HG03196 (cell line): Measurements from ENCODE around the gene PRR35.
"Not testable (repeated sequence)": the region's sequence is repeated elsewhere in the genome, so short reads cannot be mapped to it uniquely, and the experiment has no call there.

Experiments
- ATAC-seq: cut with Tn5 transposase; IDR thresholded peaks from one replicate; pipeline ENCODE4 v1.9.1; 2021; ENCODE audit not compliant: unreplicated experiment

The PRR35 gene

DNA sequence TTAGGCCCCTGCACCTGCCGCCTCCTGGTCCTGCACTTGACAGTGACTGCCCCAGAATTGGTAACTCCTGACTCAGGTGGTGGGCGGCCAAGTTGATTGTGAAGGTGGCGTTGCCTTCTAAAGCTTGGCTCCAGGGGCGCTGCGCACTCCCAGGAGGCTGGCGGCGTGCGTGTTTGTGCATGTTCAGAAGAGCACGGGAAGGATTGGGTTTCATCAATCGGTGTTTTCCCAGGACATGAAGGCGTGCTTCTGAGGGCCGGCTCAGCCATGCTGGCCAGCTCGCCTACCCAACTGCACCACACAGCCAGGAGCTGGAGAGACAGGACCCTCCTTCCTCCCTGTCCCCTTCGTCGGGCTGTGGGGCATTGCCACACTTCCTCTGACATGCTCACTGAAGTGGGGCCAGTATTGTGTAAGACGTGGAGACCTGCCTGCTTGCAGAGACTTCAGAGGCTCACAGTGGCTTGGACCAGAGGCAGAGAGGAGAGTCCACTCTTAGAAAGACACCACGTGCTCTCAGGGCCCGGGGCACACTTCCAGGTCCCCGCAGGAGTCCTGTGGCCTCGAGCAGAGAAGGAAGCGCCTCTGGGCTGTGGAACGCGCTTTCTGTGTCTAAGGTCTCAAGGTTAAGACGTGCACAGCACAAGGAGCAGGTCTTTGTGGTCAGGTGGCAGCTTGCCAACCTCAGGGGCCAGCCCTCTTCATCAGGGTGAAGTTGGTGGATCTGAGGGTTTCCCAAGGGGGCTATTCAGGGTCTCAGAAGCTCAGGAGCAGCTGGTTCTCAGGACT lies 32.5 kb downstream of the PRR35 start:
- ATAC-seq: no peak

DNA sequence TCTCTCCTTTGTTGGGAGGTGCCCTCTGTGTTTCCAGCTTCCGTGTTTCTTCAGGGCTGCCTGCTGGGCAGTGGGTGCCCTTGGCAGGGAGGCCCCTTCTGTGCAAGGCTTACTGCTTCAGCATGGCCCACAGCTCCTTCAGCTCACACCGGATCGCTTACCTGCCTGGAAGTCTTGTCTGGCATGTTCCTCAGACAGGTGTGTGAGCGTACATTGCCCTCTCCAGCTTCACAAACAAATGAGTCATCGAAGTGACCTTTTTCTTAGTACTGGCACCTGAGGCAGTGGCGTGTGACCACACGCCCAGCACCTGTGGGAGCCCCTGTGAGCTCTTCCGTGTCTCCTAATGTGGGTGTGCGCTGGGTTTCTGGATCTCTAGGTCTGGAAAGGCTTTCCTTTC lies 33.2 kb downstream of the PRR35 start:
- ATAC-seq: no peak

DNA sequence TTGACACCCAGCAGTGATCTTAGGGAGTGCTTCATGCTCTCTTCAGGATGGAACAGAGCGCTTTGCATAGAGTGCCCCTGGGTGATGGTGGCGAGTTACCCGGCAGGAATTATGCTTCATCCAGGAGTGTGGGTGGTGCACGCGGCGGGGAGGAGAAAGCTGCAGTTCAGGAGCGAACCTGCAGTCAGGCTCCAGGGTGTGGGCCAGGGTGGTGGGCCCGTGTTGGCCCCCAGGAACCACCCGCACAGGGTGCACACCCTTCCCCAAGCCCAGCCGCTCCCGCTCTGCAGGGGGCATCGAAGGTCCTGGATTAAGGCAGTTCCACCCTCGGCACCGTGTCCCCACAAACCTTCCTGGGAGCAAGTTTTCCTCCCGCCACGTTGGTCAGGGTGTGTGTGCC lies 33.6 kb downstream of the PRR35 start:
- no peak for ATAC-seq

DNA sequence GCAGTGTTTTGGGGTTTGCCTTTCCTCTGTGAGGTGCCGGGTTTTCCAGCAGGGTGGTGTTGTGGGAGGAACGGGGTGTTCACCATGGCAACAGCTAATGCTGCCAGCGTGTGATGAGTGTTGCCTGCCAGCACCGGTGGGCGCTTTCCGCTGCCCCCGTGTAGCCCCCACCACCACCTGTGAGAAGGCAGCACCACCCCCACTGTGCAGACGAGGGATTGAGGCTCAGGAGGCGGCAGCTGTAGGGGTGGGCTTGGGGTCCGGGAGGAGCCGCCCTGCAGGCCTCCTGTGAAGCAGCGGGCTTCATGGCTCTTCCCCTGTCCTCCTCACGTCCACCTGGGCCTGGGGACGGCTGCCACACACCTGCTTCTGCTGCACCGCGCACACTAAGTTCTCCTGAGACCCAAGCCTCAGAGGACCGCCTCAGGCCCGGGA lies 34.9 kb downstream of the PRR35 start:
- no peak for ATAC-seq

DNA sequence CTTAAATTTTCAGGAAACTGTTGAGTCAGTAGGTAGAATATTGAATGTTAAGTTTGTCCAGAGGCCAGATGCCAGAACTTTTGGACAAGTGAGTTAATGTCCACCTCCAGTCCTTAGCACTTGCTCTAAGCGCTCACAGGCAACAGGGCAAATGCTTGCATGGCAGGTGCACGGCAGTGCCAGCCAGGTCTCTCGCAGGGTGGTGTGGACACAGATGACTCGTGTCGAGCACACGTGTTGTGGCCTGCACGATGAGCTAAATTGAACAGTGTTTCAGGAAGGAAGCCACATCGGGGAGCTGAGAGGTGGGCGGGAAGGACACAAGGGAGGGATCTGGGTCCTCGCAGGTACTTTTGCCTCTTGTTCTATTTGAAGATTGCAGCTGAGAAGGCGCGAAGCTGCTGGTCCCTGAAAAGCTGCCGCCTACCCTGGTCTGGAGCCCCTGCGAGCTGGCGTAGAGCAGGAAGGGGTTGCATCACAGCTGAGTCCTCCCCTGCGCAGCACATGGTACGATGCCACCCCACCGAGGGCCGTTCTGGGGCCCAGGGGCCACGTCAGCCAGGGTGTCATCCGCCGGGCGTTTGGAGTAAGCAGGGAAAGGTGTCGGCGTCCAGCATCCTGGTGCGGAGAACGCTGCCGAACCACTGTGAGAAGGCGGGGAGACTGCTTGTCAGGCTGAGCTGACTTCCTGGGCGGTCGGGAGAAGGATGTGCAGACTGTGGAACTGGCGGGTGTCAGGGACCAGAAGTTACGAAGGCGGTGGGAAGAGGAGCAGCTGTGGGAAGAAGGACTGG lies 35.9 kb downstream of the PRR35 start:
- ATAC-seq: no peak

DNA sequence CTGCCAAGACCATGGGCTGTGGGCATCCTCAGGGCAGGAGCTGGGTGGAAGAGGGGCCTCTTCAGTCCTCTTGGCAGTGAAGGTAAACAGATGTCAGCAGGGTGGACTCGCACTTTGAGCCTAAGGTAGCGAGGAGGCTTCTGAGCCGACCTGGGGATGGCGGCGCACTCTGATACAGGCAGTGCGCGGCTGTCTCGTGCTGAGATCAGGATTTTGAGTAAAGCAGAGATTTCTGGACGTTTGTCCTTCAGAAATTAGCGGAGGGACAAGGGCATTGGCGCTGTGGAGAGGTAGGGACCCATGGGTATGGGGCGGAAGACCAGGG lies 36.5 kb downstream of the PRR35 start:
- ATAC-seq: no peak

DNA sequence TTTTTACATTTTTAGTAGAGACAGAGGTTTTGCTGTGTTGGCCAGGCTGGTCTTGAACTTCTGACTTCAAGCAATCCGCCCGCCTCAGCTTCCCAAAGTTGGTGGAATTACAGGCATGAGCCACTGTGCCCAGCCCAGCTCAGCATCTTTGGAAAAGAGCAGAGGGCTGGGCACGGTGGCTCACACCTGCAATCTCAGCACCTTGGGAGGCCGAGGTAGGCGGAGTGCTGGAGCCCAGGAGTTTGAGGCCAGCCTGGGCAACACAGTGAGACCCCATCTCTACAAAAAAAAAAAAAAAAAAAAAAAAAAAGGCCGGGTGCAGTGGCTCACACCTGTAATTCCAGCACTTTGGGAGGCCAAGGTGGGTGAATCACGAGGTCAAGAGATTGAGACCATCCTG lies 37.5 kb downstream of the PRR35 start:
- ATAC-seq: not testable (repeated sequence)

DNA sequence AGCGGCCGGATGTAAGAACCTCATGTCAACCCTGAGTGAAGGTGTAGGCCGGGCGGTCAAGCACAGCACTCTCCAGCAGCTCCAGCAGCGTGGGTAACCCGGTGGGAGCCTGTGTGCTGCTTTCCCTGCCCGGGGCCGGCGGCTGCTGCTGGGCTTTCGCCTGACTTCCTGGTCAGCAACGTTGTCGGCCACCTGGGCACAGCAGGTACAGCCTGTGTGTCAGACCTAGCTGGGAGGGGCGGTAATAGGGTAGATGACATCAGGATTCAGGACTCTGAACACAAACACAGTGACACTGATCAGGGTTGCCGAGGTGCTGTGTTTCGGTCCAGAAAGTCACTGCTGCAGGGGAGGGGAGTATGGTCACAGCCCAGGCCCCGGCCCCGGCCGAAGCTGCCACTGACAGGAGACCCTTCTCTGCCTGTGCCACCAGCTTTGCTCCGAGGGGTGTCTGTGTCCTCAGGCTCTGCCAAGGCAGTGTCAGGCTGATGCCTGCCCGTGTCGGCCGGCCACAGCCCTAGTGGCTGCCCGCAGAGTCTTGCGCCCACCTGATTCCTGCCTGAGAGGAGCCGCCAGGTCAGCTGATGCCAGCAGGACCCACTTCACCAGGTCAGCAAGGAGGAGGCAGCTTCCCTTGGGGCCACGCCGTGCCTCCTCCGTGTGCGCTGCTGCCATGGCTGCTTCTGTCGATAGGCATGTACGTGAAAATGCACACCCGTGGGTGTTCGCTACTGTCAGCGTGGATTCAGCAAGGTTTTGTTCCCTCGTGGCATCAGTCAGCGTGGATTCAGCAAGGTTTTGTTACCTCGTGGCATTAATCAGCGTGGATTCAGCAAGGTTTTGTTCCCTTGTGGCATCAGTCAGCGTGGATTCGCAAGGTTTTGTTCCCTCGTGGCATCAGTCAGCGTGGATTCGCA lies 38.9 kb downstream of the PRR35 start:
- no peak for ATAC-seq

DNA sequence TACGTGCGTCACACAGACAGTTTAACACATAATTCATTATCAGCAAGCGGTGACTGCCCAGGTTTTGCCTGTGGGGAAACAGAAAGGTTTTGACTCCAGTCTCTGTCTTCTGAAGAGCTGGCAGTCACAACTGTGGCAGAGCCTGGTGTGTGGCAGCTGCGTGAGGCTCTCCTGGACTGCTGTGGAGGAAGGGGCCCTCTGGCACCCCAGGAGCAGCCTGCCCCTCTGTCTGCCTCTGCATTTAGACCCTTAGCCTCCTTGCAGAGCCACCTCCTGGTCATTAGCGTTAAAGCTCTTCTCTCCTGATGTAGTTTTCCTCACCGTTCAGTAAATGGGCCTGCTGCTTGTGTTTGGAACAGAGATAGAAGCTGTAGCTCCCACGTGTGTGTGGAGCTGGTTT lies 40.6 kb downstream of the PRR35 start:
- ATAC-seq: no peak

DNA sequence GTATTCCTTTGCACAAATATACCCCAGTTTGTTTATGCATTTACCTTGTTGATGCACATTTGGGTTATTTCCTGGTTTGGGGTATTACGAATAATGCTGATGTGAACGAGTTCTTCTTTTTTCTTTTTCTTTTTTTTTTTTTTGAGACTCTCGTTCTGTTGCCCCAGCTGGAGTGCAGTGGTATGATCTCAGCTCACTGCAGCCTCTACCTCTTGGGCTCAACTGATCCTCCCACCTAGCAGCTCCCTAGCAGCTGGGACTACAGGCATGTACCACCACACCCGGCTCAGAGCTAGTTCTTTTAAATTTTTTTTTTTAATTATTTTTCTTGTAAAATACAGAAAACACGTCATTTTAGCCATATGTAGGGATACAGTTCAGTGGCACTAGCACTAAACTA lies 43.7 kb downstream of the PRR35 start:
- no peak for ATAC-seq

DNA sequence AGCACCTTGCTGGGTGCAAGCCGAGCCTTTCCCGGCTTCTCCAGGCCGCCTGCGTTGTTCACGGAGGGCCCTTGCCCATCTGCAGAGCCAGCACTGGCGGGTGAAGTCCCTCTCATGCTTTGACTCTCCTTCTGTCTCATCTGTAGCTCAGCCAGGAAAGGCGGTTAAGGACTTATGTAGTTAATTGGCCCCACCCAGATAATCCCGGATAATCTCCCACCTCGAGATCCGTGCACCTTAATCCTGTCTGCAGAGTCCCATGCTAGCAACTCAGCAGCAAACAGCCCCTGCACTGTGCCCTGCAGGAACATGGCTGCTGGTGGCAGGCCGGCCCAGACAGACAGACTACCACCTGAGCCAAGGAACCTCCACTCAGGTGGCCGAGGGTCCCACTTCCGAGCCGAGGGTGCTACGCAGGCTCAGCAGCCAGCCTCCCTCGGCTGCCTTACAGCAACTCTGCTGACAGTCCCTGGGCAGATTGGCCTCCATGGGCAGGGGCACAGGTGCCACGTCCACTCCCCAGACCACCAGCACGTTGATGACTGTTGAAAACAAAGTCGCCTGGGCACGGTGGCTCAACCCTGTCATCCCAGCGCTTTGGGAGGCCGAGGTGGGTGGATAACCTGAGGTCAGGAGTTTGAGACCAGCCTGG lies 46.6 kb downstream of the PRR35 start:
- no peak for ATAC-seq

DNA sequence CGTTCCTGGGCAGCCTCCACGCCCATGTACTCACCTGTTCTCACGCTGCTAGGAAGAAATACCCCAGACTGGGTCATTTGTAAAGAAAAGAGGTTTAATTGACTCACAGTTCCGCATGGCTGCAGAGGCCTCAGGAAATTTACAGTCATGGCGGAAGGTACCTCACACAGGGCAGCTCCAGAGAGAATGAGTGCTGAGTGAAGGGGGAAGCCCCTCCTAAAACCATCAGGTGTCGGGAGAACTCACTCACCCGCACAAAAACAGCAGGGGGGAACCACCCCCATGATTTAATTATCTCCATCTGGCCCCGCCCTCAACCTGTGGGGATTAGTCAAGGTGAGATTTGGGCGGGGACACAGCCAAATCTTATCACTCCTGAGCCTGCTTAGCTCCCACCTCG lies 47.8 kb downstream of the PRR35 start:
- ATAC-seq: no peak

DNA sequence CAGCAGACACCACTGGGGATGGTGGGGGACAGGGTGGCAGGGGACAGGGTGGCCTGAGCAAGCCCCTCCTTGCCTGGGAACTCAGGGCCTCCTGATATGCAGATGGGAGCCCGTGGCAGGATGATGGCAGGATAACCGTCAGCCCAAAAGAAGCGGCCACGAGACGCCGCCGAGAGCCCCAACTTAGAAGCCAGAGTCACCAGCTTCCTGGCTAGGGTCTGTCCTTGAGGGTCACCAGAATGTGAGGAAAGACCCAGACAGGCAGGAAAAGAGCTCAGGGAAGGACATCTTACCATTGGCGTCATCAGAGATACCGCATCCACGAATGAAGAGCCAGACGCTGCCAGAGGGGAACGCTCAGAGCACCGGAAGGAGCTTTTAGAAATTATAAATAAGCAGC lies 49.1 kb downstream of the PRR35 start:
- ATAC-seq: no peak

DNA sequence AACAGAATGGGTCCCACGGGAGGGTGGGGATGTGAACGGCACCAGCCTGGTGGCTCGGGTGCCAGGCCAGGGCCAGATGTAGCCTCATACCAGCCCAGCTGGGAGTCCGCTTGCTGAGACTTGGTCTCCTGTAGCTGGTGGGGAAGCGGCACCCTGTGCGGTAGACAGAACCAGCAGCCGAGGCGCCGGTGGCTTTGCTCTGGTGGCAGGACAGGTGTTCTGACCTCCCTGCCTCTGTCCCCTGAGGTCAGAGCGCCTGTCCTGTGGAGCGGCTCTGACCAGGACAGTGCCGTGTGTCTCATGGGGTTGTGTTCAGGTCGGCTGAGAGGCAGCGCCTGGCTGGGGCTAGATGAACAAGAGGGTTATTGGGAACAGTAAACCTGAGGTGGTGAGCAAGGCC lies 49.8 kb downstream of the PRR35 start:
- ATAC-seq: no peak

DNA sequence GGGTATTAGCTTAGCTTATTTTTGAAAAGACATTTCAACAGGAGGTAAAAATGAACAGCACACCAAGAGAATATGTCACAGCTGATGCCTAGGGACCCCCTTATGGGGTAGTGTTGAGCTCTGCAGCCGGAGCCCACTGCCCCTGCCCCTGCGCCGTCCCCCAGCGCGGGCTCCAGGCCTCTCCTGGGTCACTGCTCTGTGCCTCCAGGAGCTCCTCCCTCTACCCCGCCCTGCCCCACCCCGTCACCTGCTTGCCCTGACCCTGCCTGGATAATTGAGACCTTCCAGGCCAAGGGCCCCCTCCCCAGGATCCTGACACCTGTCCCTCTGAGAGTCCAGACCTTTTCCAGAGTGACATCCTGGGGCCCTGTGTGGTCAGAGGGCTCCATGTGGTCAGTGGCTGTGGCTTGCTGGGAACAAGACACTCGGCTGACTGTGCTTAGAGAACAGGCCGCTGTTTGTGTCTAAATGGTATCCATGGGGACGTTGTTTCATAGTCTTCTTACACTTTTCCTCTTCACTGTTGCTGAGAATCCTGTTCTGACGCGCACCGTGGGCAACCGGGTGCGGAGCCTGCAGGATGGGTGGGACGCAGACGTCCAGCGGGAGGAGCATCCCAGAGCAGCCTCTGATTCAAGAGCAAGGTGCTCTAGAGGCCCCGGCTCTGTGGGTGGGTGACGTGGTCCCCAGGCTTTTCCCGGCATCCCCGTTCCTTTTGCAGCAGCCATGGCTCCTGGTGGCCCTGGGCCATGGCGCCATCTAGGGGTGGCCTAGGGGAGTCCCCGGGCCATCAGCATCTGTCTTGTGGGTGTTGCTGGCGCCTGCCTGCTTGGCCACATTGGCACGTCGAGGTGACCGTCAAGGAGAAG lies 50.6 kb downstream of the PRR35 start:
- ATAC-seq: no peak

DNA sequence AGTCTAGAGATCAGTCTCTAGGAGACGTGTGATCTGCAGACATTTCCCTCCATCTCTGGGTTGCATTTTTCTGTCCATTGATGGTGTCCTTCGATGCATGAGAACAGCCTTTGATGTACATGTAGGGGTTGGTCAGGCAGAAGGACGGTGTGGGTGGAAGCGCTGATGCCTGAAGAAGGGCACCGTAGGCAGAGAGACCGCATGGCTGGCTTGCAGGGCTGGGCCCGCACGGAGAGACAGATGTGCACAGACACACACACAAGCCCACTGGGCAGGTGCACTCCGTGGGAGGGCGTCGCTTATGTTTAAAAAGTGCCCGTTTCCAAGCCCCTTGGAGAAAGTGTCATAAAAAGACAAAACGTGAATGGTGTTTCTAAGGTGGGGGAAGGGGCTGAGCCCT lies 54.9 kb downstream of the PRR35 start:
- ATAC-seq: no peak
